Measurements from ENCODE around the gene DMXL2.
"Not testable (repeated sequence)": the region's sequence is repeated elsewhere in the genome, so short reads cannot be mapped to it uniquely, and the experiment has no call there.

DMXL2 gene

DNA sequence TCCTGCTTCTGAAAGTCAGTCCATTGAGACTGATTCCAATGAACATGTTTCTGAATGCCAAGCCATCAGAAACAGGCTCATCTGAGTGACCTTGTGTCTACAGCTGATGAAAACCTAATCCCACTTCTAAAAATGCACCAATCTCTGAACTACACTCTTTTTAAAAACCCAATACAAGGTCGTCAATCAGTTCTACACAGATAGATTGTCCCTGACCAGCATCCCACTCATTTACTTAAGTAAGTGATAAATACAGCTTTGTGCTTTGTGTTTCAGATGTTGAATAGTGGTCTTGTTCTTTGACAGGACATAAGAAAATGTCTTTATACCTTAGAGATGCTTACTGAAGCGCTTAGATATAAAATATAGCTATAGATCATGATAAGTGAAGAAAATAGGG is 38.5 kb upstream of the DMXL2 start:
- TF ChIP-seq, protein P1, sequence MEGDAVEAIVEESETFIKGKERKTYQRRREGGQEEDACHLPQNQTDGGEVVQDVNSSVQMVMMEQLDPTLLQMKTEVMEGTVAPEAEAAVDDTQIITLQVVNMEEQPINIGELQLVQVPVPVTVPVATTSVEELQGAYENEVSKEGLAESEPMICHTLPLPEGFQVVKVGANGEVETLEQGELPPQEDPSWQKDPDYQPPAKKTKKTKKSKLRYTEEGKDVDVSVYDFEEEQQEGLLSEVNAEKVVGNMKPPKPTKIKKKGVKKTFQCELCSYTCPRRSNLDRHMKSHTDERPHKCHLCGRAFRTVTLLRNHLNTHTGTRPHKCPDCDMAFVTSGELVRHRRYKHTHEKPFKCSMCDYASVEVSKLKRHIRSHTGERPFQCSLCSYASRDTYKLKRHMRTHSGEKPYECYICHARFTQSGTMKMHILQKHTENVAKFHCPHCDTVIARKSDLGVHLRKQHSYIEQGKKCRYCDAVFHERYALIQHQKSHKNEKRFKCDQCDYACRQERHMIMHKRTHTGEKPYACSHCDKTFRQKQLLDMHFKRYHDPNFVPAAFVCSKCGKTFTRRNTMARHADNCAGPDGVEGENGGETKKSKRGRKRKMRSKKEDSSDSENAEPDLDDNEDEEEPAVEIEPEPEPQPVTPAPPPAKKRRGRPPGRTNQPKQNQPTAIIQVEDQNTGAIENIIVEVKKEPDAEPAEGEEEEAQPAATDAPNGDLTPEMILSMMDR (IDR thresholded peaks at IDR 0.05; ENCODE audit: low read depth, low read length) = no peak

DNA sequence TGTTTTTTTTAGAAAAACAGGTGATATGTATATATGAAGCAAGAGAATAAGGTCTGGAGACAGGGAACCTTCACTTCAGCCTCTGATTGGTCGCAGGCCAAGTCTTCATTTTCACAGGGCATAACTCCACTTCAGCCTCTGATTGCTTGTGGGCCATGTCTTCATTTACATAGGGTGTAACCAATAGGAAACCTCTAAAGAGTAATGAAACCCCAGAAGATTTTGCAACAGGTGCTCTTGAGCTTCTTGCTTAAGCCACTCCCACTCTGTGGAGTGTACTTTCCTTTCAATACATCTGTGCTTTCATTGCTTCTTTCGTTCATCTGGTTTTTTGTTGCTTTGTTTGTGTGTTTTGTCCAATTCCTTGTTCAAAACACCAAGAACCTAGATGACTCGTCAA is 36.1 kb upstream of the DMXL2 start:
- H3K4me3 ChIP-seq (ENCODE audit: low read depth, low read length) = no peak overlapping the region
- no peak for DNase-seq
- no peaks in the 10 kb centered on the region for H3K27me3 ChIP-seq (ENCODE audit: insufficient read depth, low read depth, severe bottlenecking)
- no peaks in the 10 kb centered on the region for H3K36me3 ChIP-seq
- TF ChIP-seq, protein P1 (IDR thresholded peaks at IDR 0.05; ENCODE audit: low read depth, low read length) = no peak
- H3K27ac ChIP-seq = no peak overlapping the region
- H3K9me3 ChIP-seq (ENCODE audit: severe bottlenecking) = no peaks in the 10 kb centered on the region

More for the DNA sequence above, 38.5 kb upstream of the DMXL2 start:
- DNase-seq = no peak
- H3K27ac ChIP-seq = no peak overlapping the region
- no peaks in the 10 kb centered on the region for H3K9me3 ChIP-seq (ENCODE audit: severe bottlenecking)
- H3K36me3 ChIP-seq = no peaks in the 10 kb centered on the region
- H3K27me3 ChIP-seq (ENCODE audit: insufficient read depth, low read depth, severe bottlenecking) = no peaks in the 10 kb centered on the region
- no peak overlapping the region for H3K4me3 ChIP-seq (ENCODE audit: low read depth, low read length)

DNA sequence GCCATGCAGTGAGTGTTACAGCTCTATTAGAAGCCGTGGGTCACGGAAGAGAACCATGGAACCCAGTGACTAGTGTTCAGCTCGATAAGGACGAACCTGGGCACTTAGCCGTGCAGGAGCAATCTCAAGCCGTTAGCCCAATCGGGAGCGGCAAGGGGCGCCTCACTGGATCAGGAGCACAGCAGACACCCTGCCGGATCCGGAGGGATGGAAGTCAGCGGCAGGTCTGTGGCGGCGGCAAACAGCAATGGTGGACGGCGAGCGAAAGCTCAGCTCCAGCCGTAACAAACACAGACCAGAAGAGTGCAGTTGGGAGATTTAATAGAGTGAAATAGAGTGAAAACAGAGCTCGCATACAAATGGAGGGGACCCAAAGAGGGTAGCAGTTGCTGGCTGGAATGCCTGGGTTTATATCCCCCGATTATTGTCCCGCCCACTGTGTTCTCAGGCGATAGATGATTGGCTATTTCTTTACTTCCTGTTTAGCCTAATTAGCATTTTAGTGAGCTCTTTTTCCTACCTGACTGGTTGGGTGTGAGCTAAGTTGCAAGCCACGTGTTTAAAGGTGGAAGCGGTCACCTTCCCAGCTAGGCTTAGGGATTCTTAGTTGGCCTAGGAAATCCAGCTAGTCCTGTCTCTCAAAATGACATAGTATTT is 33.0 kb upstream of the DMXL2 start:
- not testable (repeated sequence) for H3K27ac ChIP-seq; H3K4me3 ChIP-seq (ENCODE audit: low read depth, low read length); DNase-seq; H3K36me3 ChIP-seq; H3K9me3 ChIP-seq (ENCODE audit: severe bottlenecking); H3K27me3 ChIP-seq (ENCODE audit: insufficient read depth, low read depth, severe bottlenecking)

DNA sequence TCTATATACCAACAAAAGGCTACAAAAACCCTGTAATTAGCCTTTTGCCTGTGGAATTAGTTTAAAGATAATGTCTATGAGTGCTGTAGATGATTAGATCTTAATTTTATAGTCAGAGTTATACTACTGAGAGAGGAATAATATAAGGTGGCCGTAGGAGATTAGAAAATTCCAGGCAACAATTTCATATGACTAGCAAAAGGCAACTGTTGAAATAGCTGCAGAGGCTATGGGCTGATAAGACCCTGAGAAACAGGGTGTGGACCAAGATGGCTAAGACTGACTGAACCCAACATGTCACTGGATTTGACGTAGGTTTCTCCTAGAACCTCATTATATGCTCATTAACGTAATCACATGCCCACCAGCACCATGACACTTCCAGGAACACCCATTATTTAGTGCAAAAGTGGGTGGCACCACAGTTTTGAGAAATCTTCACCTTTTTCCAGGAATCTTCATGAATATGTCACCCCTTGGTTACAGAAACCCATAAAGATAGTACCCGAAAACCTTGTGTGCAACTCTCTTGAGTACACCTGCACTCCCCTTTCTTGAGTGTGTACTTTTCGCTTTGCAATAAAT is 29.6 kb upstream of the DMXL2 start:
- TF ChIP-seq, protein P1 (IDR thresholded peaks at IDR 0.05; ENCODE audit: low read depth, low read length) = no peak
- H3K27me3 ChIP-seq (ENCODE audit: insufficient read depth, low read depth, severe bottlenecking) = no peaks in the 10 kb centered on the region
- H3K4me3 ChIP-seq (ENCODE audit: low read depth, low read length) = no peak overlapping the region
- no peaks in the 10 kb centered on the region for H3K36me3 ChIP-seq
- no peaks in the 10 kb centered on the region for H3K9me3 ChIP-seq (ENCODE audit: severe bottlenecking)
- H3K27ac ChIP-seq = no peak overlapping the region
- no peak for DNase-seq

DNA sequence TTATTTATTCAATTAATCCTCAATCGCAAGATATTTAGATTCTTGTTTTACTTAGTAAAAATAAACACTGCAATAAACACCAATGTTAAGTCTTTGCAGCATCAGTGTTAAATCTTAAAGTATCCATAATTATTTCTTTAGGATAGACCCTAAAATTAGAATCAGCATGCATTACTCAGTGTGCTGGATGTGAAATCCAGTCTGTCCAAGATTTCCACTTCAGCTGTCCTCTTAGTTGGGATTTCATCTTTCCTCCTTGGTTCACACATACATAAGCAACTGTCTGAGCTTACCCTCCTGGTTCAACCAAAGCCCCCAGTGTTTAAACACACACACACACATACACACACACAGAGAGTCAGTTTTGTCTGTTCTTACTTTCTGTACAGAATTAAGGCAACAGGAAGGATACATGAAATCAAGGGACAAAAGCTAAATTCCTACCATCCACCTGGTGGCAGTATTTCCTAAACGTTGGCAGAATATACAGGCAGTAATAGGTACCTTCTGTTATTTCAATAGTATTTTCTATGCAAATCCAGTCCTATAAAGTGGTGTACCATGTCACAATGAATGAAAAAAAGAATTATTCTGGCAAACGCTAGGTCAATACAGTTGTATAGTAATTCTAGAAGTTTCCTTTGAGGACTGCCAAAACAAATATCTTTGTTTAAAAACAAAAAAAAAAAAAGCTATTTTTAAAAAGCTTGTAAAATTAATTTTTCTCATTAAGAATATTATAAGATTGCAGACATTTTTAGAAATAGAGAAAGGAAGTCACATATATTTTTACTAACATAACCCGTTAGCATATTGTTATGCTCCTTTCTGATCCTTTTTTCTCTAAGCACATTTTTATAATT is 27.3 kb upstream of the DMXL2 start:
- H3K36me3 ChIP-seq = no peaks in the 10 kb centered on the region
- peak; percentile 47 for DNase-seq
- TF ChIP-seq, protein P1 (IDR thresholded peaks at IDR 0.05; ENCODE audit: low read depth, low read length) = peak; percentile 58
- H3K4me3 ChIP-seq (ENCODE audit: low read depth, low read length) = no peak overlapping the region
- no peak overlapping the region for H3K27ac ChIP-seq
- no peaks in the 10 kb centered on the region for H3K27me3 ChIP-seq (ENCODE audit: insufficient read depth, low read depth, severe bottlenecking)
- H3K9me3 ChIP-seq (ENCODE audit: severe bottlenecking) = no peaks in the 10 kb centered on the region

DNA sequence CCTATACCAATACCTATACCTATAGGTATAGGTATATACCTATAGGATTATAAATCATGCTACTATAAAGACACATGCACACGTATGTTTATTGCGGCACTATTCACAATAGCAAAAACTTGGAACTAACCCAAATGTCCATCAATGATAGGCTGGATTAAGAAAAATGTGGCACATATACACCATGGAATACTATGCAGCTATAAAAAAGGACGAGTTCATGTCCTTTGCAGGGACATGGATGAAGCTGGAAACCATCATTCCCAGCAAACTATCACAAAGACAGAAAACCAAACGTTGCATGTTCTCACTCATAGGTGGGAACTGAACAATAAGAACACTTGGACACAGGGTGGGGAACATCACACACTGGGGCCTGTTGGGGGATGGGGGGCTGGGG is 26.1 kb upstream of the DMXL2 start:
- not testable (repeated sequence) for H3K27ac ChIP-seq; H3K4me3 ChIP-seq (ENCODE audit: low read depth, low read length); H3K36me3 ChIP-seq; H3K9me3 ChIP-seq (ENCODE audit: severe bottlenecking); DNase-seq; H3K27me3 ChIP-seq (ENCODE audit: insufficient read depth, low read depth, severe bottlenecking)

DNA sequence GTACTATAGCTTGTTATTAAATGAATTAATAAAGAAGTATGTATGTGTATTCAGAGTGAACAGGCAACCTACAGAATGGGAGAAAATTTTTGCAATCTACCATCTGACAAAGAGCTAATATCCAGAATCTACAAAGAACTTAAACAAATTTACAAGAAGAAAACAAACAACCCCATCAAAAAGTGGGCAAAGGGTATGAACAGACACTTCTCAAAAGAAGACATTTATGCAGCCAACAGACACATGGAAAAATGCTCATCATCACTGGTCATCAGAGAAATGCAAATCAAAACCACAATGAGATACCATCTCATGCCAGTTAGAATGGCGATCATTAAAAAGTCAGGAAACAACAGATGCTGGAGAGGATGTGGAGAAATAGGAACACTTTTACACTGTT is 25.5 kb upstream of the DMXL2 start:
- not testable (repeated sequence) for H3K36me3 ChIP-seq; H3K4me3 ChIP-seq (ENCODE audit: low read depth, low read length); DNase-seq; H3K27me3 ChIP-seq (ENCODE audit: insufficient read depth, low read depth, severe bottlenecking); H3K9me3 ChIP-seq (ENCODE audit: severe bottlenecking); H3K27ac ChIP-seq
